Superior temporal gyrus (tissue), 1 donor: ENCODE results near the gene OR2T3.
"Not testable (repeated sequence)": the region's sequence is repeated elsewhere in the genome, so short reads cannot be mapped to it uniquely, and the experiment has no call there.

ENCODE experiments used
- DNase-seq: peaks from one replicate; pipeline ENCODE4 v3.0.0-alpha.2; 2016; ENCODE audit errors: extremely low spot score

Gene OR2T3

DNA sequence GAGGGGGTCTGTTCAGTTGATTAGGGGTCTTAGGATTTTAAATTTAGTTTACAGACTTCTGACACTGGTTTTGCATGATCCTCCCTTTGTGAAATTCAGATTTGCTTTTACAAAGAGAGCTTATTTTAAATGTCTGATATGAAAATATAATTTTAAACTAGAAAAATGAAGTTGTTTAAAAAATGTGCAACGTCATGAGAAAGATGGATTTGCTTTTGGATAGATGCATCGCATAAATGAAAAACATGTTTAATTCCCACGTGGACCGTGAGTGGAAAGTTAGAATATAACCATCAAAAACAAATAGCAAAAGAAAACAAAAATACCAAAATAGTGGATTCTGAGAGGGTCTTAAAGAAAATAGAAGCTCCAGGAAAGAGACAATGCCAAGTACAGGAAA, 2.0 kb upstream of the OR2T3 start:
- DNase-seq, result no peak

DNA sequence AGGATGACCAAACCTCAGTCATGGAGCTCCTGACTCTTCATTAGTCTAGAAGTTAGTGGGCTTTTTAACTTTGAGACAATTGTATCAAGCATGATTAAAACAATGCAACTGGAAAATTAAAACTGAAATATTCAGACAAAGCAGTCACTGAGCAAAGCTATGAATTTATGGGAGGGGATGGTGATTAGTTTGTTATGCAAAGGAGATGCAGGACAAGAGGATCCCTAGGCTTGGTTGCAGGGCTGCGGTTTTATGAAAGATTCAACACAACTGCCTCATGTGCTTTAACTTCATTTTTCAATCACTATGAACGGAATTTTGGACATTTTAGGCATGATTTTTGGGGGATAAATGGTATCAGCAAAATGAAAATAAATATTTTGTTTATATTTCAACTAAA, 1.0 kb upstream of the OR2T3 start:
- DNase-seq, result not testable (repeated sequence)

DNA sequence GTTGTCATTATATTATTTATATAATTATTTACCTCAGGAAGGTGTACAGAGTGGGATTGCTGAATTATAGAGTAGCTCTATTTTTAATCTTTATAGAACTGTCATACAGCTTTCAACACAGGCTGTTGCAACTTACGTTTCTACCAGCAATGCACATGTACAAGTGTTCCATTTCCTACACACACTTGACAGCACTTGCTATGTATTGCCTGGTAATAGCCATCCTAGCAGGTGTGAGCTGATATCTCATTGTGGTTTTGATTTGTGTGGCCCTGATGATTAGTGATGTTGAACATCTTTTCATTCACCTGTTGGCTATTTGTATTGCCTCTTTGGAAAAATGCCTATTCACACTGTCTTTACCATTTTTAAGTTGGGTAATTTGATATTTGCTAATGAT, 2.5 kb downstream of the OR2T3 start:
- not testable (repeated sequence) for DNase-seq

DNA sequence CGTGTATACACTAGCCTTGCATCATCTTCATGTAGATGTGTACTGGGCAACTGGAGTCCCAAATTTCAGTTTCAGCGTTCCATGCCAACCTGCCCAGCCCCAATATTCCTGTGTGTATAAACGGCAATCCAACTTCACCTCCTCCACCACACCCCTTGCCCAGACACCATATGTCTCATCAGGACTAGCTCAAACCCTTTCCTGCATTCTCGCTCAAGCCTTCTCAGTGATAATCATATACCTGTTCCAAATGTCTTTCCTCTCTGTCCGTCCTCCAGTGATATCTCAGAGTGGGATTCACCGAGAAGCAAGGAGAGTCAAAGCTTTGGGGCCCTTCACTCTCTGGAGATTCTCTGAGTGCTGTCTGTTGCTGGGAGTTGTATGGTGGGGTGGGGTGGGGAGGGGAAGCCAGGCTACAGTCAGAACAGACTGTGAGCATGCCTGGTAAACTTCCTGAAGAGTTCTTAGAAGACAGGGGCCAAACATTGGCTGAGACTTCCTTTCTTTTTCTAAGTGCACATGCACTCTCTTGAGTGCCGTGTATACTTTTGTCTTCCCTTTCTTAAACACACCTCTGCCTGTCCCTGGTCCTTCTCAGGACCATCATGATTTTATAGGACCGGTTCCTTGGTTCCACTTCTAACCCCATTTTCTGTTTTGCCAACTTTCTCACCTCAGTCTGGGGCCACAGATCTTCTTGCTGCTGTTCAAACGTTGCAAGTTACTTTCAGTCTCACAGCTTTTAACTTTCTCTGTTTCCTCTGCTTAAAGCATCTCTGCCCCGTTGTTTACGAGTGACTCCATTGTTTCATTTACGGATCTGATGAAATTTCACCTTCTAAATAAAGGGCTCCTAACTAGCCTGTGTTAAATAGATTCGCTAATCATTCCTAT, 8.8 kb downstream of the OR2T3 start:
- DNase-seq, result not testable (repeated sequence)

DNA sequence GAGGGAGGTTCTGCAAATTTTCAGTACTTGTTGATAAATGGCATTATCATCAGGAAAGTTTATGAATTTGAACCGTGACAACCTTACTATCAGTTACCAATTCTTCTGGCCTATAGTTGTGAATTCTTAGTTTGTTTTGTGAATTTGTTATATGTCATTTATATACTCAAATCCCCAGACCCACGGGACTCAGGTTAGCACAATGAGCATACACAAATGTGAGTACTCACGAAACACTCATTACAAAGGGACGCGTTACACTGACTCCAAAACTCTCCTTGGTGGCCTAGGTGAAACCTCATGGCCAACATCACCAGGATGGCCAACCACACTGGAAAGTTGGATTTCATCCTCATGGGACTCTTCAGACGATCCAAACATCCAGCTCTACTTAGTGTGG, 15.1 kb downstream of the OR2T3 start, which contains the start of gene OR2T5:
Gene OR2T5, plus strand, starts transcription at position 301 of the 400 bp plus-strand sequence. Its CDS starts 0 bp downstream, at position 301.
- not testable (repeated sequence) for DNase-seq

DNA sequence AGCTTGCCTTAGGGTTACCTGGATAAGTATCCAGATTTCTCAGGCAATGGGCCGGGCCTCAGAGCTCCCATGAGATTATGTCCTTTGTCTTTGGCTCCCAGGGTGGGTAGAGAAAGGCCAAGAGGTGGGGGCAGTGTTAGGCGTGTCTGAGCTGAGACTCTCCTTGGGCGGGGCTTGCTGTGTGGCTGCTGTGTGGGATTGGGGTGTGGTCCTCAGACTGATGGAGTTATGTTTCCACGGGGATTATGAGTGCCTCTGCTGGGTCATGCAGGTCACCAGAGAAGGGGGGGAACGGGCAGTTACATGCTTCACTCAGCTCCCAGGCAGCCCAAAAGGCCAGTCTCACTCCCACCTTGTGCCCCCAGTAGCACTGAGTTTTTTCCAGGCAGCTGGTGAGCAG, 23.5 kb downstream of the OR2T3 start:
- DNase-seq, result not testable (repeated sequence)

DNA sequence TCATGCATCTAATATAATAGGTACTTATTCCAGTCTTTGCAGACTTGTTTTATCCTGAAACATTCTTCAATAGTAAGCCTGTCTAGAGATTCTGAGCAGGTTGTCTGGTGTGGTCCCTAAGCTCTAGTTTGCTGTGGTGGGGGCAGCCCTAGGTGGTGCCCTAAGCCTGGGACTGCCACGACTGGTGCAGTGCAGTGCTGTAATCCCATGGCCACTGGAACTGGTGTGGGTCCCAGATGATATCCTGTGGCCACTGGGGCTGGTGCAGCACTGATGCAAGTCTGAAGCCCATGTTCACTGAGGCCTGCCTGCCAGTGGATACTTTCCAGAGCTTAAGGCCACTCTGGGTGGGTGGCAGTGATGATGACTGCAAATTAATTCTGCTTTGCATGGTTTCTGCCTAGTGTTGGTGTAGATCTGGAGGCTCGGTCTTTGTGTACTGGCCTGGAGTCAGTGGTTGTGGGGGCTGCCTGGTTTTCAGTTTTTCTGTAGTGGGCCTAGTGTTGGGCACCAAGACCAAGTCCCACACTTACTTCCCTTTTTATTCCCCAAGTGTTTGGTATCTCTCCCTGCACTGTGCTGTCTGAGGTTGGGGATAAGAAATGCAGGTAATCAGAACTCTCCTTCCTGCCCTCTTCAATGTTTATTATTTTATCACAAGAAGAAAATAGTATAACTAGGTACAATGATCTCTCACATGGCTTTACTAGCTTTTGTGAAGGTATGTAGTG, 27.3 kb downstream of the OR2T3 start:
- not testable (repeated sequence) for DNase-seq

DNA sequence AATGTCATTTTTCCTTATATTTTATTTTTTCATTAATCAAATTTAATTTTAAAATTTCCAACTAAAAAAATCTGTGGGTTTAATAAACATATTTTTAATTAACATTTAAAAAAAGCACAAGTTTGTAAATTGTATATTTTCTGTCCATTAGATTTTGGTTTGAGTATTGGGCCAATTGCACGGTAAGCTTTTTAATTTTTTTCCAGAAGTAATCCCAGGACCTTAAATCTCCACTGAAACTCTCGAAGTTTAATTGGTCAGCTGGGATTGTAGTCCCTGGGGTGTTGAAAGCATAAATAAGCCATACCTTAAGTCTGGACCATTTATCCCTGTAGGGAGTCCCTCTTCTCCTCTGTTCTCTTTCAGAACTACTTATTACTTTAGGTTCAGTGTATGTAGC, 34.6 kb downstream of the OR2T3 start, which contains the start of gene OR2G6:
Gene OR2G6, plus strand, starts transcription at position 301 of the 400 bp plus-strand sequence. CDS start 13,574 bp downstream, outside the sequence.
- not testable (repeated sequence) for DNase-seq

DNA sequence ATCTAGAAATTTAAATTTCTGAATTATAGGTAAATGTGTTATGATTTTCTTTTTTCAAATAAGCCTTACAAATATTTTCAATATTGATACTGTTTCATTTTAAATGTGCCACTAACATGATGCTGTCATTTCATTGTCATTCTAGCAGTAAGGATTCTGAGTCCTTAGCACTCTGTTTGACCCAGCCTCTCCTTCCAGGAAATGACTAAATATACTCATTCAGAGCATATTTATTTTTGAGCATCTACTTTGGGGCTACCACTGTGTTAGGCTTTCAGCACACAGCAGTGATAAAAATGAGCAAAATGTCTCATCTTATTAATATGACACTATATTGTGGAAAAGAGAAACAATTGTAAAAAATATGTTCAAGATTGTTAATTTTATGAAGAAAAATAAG, 37.1 kb downstream of the OR2T3 start:
- not testable (repeated sequence) for DNase-seq

DNA sequence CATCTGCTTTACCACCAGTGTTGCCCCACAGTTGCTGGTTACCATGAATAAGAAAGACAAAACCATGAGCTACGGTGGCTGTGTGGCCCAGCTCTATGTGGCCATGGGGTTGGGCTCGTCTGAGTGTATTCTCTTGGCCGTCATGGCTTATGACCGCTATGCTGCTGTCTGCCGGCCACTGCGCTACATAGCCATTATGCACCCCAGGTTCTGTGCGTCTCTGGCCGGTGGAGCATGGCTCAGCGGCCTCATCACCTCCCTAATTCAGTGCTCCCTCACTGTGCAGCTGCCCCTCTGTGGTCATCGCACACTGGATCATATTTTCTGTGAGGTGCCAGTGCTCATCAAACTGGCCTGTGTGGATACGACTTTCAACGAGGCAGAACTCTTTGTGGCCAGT, 48.7 kb downstream of the OR2T3 start:
- DNase-seq, result no peak
